ENCODE results near the gene LRP8. TPM values are rescaled to one million over a fixed set of nuclear protein-coding genes. Genes with fewer than 3 reads are reported as not detected.

The LRP8 gene
- total RNA-seq, 1 donor from 2014 or later: 4.4 TPM

DNA sequence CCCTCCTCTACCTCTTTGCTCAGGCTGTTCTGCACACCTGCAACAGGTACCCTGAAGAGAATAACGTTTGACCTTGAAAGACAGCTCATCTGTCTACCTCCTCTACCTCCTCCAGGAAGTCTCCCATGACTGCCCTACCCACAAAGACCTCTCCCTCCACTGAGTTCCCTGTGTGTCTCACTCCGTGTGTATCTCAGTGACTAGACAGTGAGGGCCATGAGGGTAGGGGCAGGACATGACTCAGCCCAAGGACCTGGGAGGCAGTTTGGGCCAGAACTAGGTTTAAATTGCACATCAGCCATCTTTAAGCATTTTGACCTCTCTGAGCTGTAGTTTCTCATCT, 32.0 kb upstream of the LRP8 start:
- Mint-ChIP-seq H3K27me3 (peaks cover 5% of the 10 kb centered on the region), H3K36me3 (ENCODE audit: insufficient read depth) (no peaks in the 10 kb centered on the region), H3K27ac (no peak overlapping the region), H3K9me3 (ENCODE audit: low read depth) (peaks cover 5% of the 10 kb centered on the region), H3K4me3 (ENCODE audit: low read depth) (no peak overlapping the region), H3K4me1 (ENCODE audit: low read depth) (no peaks in the 10 kb centered on the region)
- no peak for DNase-seq (ENCODE audit: low spot score, unreplicated experiment)
- TF ChIP-seq, protein P1, sequence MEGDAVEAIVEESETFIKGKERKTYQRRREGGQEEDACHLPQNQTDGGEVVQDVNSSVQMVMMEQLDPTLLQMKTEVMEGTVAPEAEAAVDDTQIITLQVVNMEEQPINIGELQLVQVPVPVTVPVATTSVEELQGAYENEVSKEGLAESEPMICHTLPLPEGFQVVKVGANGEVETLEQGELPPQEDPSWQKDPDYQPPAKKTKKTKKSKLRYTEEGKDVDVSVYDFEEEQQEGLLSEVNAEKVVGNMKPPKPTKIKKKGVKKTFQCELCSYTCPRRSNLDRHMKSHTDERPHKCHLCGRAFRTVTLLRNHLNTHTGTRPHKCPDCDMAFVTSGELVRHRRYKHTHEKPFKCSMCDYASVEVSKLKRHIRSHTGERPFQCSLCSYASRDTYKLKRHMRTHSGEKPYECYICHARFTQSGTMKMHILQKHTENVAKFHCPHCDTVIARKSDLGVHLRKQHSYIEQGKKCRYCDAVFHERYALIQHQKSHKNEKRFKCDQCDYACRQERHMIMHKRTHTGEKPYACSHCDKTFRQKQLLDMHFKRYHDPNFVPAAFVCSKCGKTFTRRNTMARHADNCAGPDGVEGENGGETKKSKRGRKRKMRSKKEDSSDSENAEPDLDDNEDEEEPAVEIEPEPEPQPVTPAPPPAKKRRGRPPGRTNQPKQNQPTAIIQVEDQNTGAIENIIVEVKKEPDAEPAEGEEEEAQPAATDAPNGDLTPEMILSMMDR (IDR thresholded peaks at IDR 0.05; ENCODE audit: unreplicated experiment): no peak

DNA sequence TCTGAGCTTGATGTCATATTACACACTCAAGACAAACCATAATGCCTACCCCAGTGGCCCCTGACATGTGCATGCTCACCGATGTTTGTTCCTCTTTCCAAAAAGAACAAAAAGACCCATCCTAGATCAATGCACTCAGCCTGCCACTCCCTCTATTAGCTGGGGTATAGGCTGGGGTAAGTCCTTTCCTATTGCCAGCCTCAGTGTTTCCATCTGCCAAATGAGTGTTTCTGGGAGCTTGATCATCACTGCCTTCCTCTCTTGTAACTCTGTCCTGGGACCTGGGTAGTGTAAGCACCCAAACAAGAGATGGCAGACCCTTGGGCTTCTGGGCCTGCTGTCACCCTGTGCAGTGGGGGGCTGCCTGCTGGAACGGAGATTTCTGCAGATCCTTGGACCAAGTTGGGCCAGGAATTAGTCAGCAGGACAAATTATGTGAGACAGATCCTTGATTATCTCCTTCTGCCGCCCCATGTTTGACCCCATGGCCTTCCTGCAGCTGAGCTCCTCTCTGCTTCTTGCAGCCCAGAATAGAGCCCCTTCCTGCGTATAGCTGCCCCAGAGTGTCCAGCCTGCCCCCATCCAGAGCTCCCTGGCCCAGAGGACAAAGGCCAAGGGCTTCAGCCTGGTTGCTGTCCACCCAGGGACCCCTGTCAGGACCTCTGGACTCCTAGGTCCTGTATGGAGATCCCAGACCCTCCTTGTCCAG, 31.5 kb upstream of the LRP8 start:
- peak; percentile 2 for DNase-seq (ENCODE audit: low spot score, unreplicated experiment)
- Mint-ChIP-seq H3K9me3 (ENCODE audit: low read depth) (peaks cover 5% of the 10 kb centered on the region), H3K4me3 (ENCODE audit: low read depth) (no peak overlapping the region), H3K4me1 (ENCODE audit: low read depth) (no peaks in the 10 kb centered on the region), H3K27me3 (peaks cover 5% of the 10 kb centered on the region), H3K27ac (no peak overlapping the region), H3K36me3 (ENCODE audit: insufficient read depth) (no peaks in the 10 kb centered on the region)
- TF ChIP-seq, protein P1 (IDR thresholded peaks at IDR 0.05; ENCODE audit: unreplicated experiment): no peak

DNA sequence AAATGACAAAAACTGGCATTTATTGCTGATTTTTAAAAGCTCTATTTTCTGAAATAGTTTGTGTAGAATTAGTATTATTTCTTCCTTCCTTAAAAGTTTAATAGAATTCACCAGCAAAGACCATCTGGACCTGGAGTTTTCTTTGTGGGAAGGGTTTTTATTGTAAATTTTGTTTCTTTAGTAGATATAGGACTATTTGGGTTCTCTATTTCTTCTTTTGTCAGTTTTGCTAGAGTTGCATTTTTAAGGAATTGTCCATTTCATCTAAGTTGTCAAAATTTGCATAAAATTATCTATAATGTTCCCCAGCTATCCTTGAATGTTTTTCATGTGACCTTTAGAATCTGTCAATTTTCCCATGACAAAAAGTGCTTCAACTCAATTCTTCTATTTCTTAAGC, 28.8 kb upstream of the LRP8 start:
- Mint-ChIP-seq H3K4me1 (ENCODE audit: low read depth) (no peaks in the 10 kb centered on the region), H3K36me3 (ENCODE audit: insufficient read depth) (no peaks in the 10 kb centered on the region), H3K9me3 (ENCODE audit: low read depth) (peaks cover 5% of the 10 kb centered on the region), H3K27ac (no peak overlapping the region), H3K27me3 (no peaks in the 10 kb centered on the region), H3K4me3 (ENCODE audit: low read depth) (no peak overlapping the region)
- TF ChIP-seq, protein P1 (IDR thresholded peaks at IDR 0.05; ENCODE audit: unreplicated experiment): no peak
- DNase-seq (ENCODE audit: low spot score, unreplicated experiment): no peak

DNA sequence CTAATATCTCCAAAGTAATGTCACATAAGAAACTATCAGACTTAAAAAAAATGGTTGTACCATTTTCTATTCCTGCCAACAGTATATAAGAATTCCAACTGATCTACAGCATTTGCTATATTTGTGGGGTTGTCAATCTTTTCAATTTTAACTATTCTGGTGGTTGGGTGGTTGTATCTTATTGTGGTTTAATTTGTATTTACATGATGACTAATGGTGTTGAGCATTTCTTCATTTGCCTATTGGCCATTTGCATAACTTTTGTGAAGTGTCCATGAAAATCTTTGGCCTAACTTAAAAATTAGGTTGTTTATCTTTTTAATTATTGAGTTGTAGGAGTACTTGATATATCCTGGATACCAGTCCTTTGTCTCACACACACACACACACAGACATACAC, 26.2 kb upstream of the LRP8 start:
- H3K36me3 Mint-ChIP-seq (ENCODE audit: insufficient read depth): no peaks in the 10 kb centered on the region
- H3K4me3 Mint-ChIP-seq (ENCODE audit: low read depth): no peak overlapping the region
- peaks cover 5% of the 10 kb centered on the region for H3K9me3 Mint-ChIP-seq (ENCODE audit: low read depth)
- H3K27ac Mint-ChIP-seq: no peak overlapping the region
- no peaks in the 10 kb centered on the region for H3K27me3 Mint-ChIP-seq
- DNase-seq (ENCODE audit: low spot score, unreplicated experiment): no peak
- TF ChIP-seq, protein P1 (IDR thresholded peaks at IDR 0.05; ENCODE audit: unreplicated experiment): no peak
- peaks cover 2% of the 10 kb centered on the region for H3K4me1 Mint-ChIP-seq (ENCODE audit: low read depth)

DNA sequence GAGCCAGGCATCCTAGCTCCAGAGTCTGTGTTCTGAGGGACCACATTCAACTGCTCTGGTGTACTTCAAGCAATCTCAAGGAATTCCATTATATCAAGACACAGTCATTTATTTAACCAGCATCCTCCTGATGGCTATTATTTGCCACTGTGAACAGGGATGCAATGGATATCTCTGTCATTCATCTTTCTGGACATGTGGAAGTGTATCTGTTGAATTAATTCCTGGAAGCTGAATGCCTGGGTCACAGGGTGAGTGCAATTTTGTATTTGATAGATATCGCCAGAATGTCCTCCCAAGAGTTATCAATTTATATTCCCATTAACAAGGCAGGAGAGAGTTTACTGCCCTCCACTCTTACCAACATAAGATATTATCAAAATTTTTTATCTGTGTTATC, 24.7 kb upstream of the LRP8 start:
- Mint-ChIP-seq H3K4me3 (ENCODE audit: low read depth) (no peak overlapping the region), H3K27me3 (no peaks in the 10 kb centered on the region), H3K36me3 (ENCODE audit: insufficient read depth) (no peaks in the 10 kb centered on the region), H3K4me1 (ENCODE audit: low read depth) (peaks cover 2% of the 10 kb centered on the region), H3K27ac (no peak overlapping the region), H3K9me3 (ENCODE audit: low read depth) (peaks cover 5% of the 10 kb centered on the region)
- TF ChIP-seq, protein P1 (IDR thresholded peaks at IDR 0.05; ENCODE audit: unreplicated experiment): no peak
- no peak for DNase-seq (ENCODE audit: low spot score, unreplicated experiment)
